Jurkat, Clone E6-1 (cell line): ENCODE data around the gene CREG2.

Experiments
- DNase-seq: peaks from one replicate; pipeline ENCODE4 v3.0.0-alpha.2; 2011; ENCODE audit warnings: low read depth, low spot score
- H3K4me3 ChIP-seq: 2 replicates; pipeline ENCODE4 v1.5.1; 2011; ENCODE audit warnings: mild to moderate bottlenecking, low read length, control low read depth, moderate library complexity

CREG2 gene

DNA sequence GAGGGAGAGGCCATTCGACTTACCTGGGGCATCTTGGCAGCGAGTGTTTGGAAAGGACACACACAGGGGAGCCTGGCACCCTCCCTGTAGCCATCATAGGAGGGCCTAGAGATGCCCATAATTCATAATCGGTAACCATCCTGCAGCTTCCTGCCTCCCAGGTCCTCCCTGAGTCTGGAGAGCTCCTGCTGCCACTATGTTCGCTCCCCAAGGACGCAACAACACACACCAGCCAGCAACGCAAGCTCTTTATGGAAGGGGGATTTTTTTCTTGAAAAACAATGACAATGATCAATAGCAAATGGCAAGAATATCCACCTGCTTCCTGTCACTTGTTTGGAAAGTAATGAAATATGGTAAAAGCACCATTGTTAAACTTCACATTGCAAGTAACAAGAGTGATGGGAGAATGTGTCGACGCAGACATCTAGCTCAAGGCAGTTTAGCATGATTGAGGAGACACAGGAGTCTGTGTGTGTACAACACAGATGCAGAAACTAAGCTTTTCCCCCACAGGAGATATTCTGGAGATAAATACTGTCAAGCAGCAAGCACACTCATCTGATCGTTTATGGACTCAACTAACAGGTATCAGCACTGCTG is 24.9 kb upstream of the CREG2 start:
- no peak overlapping the region for H3K4me3 ChIP-seq
- no peak for DNase-seq

DNA sequence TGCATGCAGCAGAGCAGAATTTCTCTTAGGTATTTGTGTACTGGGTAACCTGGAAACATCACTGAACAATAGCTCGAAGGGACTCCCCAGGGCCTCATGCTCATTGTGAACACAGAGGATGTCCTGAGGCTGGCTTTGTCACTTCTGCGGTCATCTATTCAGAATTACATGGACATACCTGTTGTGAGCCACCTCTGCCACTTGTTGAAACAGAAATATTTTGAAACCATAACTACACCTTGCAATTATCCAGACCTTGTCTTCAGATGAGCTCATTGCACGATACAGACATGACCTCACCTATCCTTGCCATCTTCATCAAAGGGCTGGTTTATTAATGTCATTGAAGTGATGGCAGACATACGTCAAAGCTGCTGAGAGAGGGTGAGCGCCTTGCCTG is 23.4 kb upstream of the CREG2 start:
- no peak overlapping the region for H3K4me3 ChIP-seq
- DNase-seq, result no peak

DNA sequence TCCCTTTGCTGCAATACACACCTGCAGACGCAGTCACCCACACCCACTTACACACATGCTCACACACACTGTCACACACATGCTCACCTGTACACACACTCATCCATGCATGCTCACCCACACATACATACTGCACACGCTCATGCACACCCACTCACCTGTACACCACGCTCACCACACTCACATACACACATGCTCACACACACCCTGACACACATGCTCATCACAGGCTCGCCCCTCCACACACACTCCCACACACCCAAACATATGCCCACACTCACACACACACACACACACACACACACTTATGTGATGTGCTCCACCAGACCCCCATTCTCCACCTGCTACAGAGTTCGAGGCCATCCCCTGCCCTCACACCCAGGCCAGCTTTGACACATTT is 22.8 kb upstream of the CREG2 start:
- DNase-seq, result no peak
- no peak overlapping the region for H3K4me3 ChIP-seq

DNA sequence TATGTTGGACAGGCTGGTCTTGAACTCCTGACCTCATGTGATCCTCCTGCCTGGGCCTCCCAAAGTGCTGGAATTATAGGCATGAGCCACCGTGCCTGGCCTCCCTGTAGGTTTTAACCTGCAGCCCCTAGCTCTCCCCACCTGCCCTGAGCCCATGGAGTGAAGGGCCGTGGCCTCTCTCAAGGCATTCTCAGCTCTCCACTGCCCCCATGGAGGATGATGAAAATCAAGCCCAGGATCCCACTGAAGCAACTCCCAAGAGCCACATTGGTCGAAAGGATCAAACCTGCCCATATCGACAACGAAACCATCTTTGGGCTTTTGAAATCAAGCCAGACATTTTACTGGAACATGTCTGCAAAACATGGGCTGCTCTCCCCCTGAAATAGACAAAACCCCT is 22.4 kb upstream of the CREG2 start:
- H3K4me3 ChIP-seq, result no peak overlapping the region
- no peak for DNase-seq

DNA sequence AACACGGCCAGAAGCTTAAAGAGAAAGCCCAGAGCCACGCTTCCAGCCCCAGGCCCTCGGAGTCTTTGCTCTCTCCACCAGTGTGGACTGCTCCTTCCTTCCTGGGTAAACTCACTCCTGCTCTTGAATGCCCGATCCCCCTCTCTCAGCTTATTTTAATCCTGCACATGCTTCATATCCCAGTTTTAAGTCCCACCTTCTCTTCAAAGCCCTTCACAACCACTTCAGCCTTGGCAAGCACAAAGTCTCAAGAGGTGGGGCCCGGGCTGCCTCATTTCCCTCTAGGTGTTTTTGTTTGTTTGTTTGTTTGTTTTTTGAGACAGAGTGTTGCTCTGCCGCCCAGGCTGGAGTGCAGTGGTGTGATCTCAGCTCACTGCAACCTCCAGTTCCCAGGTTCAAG is 21.6 kb upstream of the CREG2 start:
- H3K4me3 ChIP-seq, result no peak overlapping the region
- DNase-seq, result no peak

DNA sequence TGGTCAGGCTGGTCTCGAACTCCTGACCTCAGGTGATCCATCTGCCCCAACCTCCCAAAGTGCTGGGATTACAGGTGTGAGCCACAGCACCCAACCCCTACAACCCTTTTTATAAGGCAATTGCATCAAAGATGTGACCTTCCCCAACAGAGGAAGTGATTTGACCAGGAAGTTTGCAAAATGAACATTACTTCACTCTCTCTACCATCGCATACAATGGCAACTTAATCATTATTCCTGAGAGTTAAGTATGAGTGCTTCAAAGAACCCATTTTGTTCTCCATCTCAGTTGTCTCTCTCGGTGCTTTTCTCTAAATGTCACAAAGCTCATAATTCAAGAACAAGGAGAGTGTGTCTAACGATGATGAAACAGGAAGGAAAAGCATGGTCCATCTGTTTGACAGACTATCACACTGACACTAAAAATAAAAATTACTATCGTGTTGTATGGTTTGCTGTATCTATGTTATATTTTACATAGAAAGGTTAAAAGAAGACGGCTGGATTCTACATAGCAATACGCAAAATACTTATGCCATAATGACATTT is 18.1 kb upstream of the CREG2 start:
- H3K4me3 ChIP-seq, result no peak overlapping the region
- DNase-seq, result no peak

DNA sequence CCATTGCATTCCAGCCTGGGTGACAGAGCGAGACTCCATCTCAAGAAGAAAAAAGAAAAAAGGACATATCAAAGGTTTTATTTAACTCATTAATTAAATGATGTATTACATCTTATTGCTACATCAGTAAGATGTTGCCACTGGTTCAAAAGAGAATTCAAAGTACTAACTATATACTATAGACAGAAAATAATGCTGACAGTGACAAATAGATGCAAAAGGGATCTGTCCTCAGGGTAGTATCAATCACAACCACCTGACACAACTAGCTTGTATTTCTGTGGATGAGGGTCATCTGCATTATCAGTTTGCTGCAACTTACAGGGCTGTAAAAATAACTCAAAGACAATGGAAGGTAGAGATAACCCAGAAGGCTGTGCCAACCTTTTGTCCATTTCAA is 16.4 kb upstream of the CREG2 start:
- no peak overlapping the region for H3K4me3 ChIP-seq

DNA sequence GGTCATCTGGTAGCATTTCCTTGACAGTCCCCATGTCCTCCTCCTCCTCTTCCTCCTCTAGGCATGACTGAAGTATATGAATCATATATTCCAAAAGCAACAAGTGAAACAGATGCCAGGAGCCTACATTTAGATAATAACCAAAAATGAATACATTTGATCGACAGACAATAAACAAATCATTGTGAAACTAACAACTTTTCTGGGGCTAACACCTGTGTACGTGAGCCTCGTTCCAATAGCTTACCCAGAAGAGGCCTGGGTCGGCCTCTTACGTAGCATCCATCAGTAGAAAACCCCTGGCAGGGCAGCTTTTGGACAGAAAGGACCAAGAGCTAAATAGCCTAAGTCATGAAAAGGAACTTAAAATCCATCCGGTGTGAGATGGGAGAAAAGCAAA is 15.3 kb upstream of the CREG2 start:
- H3K4me3 ChIP-seq, result no peak overlapping the region
- DNase-seq, result no peak

More for the DNA sequence above, 16.4 kb upstream of the CREG2 start:
- DNase-seq, result no peak

DNA sequence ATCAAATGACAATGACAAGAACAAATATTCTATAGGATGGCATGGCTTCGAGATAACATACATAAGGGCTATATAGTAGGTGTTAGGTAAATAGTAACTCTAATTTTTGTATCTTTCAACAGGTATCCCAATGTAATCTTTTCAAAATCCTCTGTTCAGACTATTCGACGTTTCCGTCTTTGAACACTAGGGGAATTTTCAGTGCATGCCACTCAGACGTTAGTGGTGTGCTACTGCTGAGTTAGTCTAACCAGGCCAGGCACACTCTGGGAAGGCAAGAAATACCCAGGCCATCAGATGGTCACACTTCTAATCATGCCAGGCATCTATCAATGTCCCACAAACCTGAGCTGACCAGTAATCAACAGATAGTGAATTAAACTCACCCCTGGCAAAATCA is 14.6 kb upstream of the CREG2 start:
- H3K4me3 ChIP-seq, result no peak overlapping the region
- DNase-seq, result no peak

DNA sequence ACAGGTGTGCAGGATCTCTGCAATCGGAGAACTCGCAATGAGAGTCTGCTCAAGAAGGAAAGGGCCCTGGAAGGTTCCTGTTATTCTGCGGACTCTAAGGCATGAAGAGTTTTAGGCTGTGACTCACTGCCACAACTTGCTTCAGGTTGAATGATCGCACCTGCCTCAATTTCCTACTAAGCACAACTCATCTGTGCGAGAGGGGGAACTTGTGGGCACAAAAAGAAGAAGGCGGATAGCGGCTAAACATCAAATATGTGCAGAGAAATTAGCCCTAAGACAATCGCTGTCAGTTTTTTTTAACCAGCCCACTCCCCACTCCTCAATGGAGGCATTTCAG is 14.0 kb upstream of the CREG2 start:
- no peak for DNase-seq
- H3K4me3 ChIP-seq, result no peak overlapping the region

DNA sequence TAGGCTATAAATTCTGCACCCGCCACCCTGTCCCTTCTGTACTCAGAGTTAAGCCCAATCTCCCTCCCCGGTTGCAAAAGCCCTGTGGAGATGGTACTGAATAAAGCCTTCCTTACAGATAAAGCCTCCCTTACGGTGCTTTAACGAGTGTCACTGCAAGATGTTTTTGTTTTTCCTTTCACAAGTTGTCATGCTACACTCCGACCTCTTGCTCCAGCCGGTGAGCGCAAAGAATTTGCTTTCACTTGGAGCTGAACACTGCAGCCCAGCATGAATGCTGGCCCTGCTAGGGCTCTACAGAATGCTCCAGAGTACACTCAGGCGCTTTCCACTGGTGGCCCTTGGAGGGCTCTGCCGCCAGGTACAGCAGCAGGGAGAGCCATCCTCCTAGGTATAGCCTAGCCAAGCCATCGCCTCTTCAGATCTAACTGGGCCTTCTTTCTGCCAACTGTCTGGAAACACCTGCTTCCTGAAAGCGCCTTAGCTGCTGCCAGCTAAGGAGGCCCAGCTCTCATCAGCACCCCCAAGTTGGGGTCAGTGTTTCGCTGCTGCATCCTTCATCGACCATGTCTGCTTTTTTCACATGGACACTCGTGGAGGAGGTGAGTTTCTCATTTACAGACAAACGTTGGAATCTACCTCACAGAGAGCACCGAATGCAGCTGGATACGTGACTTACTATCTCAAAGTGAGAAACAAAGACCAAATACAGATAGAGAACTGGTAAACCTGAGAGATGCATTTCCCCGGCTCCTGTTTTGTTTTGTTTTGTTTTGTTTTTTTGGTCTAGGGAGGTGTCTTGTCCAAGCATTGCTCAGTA is 13.4 kb upstream of the CREG2 start:
- no peak overlapping the region for H3K4me3 ChIP-seq
- no peak for DNase-seq

DNA sequence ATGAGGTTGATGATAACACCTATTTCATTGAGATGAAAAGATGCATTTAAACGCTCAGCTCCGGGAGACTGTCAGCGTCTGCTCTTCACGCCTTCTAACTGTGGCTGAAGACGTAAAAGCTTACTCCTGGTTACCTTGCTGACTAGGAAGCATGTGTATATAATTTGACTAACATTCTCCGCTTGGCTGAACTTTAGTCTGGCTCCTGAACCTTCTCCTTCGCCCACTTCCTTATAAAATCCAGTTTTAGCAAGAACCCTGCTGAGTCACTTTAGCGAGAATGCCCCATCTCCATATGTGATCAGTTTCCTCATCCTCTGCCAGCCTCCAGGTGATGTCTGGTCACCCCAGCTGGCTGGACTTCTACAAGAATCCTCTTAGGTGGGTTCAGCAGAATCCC is 12.7 kb upstream of the CREG2 start:
- no peak overlapping the region for H3K4me3 ChIP-seq
- DNase-seq, result no peak

DNA sequence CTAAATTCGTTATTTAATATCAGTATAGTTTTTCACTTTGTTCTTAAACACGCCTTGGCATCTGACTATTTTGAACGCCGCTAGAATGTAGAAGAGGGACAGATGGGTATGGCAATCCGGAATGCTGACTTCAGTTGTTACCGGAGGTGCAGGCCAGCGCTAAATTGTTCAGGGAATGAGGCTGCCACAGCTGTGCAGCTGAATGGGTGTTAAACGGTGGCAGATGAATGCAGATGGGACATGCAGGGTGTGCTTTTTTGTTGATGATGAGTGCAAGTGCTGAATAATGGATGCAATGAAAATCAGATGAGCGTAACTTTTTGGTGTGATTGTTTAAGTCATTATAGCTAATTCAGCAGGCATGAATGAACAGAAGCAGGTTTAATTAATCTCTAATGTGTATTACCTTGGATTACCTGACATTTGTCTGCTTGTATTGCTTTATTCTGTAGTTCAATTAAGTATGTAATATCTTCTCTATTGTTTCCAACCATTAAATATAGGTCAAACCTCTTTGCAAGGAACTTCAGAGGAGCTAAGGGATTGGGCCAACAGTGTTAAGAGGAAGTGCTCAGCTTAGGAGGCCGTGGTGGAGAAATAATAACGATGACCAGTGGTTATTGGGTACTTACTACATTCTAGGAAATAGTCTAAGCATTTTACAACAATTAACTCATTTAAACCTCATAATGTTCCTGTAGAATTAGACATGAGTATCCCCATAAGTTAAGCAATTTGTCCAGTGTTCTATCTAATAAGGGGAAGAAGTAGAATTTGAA is 11.9 kb upstream of the CREG2 start:
- no peak for DNase-seq
- no peak overlapping the region for H3K4me3 ChIP-seq

DNA sequence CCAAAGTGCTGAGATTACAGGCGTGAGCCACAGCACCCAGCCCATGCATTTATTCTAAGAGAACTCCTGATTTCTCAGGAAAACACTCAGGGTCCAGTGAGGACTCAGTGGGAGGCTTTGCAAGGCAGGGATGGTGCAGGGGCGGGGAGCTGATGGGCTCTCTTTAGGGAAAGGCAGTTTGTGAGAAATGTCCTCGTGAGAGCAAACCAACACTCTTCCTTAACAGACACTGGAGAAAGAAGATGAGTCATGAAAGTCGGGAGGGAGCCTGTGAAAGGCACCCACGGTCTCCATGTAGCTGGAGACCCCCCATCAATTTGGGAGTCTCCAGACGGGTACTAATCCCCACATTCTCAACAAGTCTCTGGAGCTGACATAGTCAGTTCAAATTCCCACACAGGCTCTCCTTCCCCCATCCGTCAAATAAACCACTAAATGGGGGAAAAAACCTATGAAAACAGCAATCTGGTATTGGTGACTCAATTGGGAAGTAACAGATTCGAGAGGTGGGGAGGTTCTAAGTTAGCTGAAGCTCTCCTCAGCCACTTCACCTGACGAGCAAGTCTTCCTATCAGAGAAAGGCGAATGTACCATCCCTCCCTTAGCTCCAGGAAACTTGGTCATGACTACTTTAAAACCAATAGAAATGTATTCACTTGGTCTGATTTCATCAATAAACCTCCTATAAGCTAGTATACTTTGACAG is 11.0 kb upstream of the CREG2 start:
- no peak for DNase-seq
- no peak overlapping the region for H3K4me3 ChIP-seq

DNA sequence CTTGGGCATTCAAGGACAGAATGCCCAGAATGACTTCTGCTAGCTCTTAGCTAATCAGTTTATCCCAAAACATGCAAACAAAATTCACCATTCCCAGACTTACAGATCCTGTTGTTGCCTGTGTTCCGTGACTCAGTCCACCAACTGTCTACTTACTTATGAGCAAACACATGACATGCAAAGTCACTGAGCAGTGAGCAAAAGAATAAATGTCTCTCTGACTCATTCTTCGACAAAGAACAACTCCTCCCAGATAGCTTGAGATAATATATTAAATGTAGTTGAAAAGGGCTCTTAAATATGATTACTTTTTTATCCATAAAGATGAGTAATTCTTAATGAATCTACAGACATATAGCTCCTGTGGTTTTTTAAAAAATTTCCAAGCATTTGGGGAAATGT is 9.0 kb upstream of the CREG2 start:
- no peak for DNase-seq
- no peak overlapping the region for H3K4me3 ChIP-seq

DNA sequence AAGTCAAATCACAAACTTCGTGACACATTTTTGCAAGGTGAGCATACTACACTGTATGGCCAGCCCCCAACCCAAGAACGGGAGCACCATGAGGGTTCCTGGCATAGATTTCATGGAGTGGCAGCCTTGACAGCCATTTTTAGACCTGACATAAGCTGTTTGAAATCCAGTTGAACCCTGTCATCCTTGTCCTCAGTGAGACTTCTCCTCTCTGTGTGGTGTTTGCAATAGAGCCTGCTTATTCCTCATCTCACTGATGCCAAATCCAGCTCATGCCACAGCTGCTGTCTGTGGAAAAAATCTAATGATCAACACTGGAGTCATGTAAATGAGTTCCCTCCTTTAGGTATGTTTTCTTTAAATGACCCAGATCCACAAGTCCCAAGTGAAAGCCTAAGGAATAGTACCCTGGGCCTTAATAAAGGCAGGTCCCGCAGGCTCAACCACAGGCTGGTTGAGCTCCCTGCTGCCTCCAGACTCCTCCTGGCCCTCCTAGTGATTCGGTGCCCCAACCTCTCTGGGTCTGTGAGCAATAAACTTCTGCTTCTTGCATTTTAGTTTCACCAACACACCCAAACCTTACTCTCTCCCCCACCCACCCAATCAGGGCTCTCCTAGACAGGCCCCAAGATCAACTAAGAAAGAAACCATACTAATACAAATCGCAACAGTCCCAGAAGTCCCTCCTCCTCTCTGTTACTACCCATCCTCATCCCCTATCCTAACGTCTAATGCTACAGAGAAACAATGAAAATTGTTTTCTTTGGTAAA is 8.4 kb upstream of the CREG2 start:
- DNase-seq, result no peak
- no peak overlapping the region for H3K4me3 ChIP-seq

DNA sequence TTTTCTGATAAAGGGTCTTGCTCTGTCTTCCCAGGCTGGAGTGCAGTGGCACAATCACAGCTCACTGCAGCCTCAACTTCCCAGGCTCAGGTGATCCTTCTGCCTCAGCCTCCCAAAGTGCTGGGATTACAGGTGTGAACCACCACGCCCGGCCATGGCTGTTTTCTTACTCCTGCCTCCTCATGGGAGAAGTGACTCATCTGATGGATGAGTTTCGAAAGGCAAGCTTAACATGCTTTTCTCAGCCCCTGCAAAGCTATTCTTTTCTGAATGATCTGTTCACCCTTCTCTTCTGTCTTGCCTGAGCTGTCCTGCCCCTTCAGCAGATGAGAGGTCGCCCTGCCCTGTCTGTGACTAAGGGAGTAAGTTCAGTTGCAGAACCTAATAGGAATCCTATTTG is 929 bp upstream of the CREG2 start:
- DNase-seq, result no peak
- H3K4me3 ChIP-seq, result no peak overlapping the region

DNA sequence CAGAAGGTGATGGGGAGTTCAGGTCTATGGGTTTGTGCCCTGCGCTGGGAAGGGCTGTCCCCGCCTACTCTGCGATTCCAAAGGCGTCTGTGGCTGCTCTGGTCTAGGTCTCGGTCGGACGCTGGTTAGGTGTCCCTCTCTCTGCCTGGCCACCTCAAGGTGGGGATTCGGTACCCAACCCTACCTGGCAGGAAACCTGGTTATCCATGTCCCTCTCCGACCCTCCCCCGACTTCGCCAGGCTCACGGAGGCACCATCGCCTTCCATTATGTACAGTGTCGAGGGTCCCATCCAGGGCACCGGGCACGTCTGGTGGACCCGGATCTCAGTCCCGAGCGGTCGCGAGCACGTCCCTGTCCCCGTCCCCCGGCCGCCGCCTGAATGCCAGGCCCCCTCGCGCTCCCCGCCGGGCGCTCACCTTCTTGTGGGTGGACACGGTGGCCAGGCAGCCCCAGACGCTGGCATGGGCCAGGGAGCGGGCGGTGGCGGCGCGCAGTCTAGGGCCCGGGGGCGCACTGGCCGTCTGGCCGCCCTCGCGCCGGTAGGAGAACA is 628 bp downstream of the CREG2 start:
- DNase-seq, result no peak
- no peak overlapping the region for H3K4me3 ChIP-seq
